GM18870 (cell line): Measurements from ENCODE around the gene C8G.

Source experiments
- ATAC-seq: cut with Tn5 transposase; IDR thresholded peaks from one replicate; pipeline ENCODE4 v1.9.1; 2021; ENCODE audit warnings: moderate library complexity; ENCODE audit not compliant: unreplicated experiment

The C8G gene

DNA sequence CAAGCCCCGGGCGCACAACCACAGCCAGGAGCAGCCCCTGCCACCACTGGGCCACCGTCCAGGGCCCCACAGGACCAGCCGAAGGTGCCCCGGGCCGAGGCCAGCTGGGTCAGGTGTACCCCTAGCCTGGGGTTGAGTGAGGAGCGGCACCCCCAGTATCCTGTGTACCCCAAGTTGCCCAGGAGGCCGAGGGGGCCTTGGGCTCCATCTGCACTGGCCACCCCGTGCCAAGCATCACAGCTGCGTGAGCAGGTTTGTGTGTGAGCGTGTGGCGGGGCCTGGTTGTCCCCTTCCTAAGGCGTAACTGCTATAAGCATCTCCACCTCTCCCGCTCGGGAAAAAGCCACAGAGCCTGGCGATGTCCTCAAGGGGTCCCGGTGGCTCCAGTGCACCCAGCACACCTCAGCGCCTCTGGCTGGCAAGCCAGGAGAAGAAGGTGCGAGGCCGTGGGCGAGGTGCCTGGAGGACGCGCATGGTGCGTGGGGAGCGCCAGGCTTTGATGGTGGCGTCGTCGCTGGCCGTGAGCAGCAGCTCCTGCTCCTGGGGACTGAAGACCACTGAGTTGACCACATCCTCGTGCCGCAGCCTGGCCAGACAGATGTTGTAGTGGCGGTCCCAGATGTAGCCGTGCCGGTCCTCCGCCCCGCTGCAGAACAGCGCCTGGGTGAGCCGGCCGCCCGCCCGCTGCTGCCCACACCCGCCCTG is 4.4 kb upstream of the C8G start:
- no peak for ATAC-seq

DNA sequence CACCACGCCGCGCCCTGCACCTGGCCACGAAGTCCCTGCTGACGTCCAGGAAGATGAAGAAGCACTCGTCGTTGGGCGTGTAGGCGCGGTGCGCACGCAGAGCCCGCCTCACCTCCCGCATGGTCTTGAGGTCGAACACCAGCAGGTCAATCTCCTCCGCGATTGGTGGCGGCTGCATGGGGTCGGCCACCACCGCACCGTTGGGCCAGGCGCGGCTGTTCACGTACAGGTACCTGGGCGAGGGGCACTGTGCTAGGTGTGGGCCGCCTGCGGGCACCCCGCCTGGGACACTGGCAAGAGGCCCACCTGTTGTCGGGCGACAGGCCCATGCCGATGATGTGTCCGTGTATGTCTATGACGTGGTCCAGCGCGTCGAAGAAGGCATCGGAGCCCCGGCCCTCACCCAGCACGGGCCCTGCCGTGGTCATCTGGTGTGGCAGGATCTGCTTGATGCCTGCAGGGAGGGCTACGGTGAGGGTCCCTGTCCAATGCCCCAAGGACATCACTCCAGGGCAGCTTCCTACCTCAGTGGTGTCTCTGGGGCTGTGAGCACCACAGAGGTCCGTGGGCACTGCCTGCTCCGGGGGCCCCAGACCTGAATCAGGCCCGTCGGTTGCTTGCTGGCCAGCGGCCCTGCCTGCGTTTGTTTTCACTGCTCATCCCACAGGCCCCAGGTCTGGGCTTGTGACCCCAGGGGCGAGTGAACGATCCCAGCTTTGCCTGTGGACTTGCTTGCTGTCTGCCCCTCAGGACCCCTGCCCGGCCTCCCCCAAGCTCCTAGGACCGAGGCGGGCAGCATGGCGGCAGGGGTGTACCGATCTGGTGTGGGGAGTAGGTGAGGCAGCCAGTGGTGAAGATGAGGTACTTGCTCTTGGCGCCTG is 3.6 kb upstream of the C8G start:
- ATAC-seq: no peak

DNA sequence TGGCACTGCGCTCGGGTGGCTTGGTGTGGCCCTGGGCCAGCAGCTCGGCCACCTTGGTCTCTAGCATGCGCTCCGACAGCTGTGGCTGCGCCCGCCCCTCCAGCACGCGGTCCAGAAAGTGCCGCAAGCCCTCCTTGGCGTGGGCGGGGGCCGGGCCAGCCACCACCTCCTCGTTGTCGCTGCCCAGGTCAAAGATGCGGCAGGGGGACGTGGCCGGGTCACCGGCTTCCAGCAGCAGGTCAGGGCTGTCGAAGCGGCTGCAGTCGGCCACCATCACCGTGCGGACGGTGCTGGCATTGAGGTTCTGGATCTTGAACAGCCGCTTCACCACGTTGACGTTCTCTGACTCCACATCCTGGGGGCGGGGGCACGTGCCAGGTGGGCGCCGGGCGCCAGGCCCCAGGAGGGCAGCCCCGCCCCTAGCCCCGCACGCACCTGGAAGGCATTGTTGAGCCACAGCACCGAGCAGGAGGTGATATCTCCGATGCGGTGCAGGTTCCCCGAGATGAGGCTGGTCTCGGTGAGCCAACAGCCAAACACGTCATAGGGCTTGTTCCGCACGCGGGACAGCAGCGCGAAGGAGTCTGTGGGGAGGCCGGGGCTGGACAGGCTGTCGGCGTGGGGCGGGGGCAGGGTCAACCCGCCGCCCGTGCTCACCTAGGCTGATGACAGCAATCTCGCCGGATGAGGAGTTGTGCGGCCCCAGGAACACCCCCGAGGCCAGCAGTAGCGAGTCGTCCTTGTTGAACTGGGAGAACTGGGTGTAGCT is 2.7 kb upstream of the C8G start:
- ATAC-seq: no peak

DNA sequence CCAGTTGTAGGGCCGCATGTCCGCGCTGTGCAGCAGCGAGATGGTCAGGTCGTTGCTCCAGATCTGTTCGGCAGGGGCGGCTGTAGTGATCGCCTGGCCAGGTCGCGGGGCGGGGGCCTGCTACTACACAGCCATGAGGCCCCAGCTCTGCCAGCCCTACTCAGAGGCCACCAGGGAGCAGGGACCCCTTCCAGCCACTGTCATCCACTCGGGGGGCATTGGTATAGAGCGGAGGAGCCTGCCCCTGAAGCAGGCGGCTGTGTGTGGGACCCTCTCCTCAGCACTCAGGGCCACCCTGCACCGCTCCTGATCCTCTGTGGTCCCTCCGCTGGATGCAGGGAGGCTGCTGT is 2.2 kb upstream of the C8G start:
- no peak for ATAC-seq

DNA sequence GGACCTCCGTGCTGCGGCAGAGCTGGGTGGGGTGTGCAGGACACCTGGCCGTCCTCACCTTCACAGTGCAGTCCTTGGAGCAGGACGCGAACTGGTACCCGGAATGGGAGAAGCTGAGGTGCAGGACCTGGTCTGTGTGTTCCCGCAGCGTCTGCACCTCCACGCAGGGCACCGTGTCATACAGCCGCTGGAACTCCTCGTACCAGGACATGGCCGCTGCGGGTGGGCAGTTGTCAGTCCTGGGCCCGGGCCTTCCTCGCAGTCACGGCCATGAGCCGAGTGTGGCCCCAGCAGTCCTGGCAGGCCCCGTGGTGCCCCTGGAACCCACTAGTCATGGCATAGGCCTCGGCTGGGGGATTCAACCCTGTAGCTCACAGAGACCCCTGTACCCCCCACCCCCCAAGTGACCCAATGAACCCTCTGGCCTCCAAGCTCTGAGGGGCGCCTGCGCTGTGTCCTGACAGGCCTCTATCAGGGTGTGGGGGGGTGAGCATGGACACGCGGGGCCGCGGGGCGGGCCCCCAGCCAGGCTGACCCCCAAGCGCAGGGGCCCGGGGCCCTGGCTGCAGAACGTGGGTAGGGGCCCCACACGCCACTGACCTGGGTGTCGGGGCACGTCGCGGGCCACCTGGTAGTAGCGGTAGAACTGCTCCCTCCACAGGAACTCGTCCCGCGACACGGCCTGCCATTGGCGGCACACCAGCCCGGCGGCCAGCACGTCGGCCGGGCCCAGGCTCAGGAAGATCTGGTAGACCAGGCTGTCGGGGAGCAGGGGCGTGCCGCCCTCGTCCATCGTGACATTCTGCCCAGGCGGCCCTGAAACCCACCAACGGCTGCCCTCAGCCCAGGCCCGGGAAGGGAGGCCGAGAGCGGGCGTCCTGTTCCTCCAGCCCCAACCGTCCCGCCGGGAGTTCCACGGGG is 1.5 kb upstream of the C8G start:
- peak; percentile 4 for ATAC-seq

DNA sequence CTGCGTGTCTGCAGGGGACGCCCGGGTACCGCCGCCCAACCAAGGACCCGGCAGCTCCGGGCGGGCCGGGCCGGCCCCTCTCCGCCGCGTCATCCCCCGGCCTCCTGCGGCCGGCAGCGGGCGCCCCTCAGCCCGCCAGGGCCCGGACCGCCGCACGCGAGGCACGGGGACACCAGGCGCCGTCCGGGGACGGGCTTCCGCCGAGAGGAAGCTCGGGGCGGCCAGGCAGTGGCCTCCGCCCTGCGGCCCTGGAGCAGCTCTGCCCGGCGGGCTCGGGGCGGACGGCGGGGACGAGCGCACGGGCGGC is 878 bp upstream of the C8G start:
- ATAC-seq: peak; percentile 12

DNA sequence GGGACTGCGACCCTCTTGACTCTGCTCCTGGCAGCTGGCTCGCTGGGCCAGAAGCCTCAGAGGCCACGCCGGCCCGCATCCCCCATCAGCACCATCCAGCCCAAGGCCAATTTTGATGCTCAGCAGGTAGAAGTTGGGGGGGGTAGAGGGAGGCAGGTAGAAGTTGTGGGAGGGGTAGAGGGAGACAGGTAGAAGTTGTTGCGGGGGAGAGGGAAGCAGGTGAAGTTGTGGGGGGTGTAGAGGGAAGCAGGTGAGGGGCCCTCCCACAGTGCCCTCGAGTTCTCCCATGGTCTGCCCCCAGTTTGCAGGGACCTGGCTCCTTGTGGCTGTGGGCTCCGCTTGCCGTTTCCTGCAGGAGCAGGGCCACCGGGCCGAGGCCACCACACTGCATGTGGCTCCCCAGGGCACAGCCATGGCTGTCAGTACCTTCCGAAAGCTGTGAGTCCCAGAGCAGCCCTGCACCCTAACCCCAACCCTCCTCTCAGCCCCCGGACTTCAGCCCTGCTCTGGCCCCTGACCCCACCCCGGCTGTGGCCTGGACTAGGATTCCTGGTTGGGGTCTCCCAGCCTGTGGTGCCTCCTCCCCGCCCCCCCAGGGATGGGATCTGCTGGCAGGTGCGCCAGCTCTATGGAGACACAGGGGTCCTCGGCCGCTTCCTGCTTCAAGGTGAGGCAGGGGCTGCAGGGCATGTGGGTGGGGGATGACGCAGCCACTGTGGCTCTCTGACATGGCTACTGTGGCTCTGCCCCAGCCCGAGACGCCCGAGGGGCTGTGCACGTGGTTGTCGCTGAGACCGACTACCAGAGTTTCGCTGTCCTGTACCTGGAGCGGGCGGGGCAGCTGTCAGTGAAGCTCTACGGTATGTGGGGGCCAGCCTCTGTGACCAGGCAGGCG is 537 bp downstream of the C8G start:
- no peak for ATAC-seq

DNA sequence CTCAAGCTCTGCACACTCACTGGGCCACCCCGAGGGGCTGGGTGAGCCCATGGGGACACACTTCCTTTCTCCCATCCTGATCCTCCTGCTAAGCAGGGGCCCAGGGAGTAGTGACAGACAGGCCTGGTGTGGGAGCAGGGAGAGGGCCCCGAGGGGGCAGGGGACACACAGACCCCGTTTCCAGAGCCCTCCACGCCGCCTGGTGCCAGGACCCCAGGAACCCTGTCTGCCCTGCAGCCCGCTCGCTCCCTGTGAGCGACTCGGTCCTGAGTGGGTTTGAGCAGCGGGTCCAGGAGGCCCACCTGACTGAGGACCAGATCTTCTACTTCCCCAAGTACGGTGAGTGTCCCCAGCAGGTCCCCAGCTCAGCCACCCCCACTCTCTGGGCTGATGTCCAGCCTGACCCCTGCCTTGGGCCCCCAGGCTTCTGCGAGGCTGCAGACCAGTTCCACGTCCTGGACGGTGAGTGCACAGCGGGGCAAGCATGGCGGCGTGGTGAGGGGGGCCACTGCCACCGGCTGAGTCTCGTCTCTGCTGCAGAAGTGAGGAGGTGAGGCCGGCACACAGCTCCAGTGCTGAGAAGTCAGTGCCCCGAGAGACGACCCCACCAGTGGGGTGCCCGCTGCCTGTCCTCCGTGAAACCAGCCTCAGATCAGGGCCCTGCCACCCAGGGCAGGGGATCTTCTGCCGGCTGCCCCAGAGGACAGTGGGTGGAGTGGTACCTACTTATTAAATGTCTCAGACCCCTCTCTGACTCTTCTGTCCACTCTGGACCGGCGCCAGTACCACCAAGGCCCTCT is 1.4 kb downstream of the C8G start:
- ATAC-seq: no peak

DNA sequence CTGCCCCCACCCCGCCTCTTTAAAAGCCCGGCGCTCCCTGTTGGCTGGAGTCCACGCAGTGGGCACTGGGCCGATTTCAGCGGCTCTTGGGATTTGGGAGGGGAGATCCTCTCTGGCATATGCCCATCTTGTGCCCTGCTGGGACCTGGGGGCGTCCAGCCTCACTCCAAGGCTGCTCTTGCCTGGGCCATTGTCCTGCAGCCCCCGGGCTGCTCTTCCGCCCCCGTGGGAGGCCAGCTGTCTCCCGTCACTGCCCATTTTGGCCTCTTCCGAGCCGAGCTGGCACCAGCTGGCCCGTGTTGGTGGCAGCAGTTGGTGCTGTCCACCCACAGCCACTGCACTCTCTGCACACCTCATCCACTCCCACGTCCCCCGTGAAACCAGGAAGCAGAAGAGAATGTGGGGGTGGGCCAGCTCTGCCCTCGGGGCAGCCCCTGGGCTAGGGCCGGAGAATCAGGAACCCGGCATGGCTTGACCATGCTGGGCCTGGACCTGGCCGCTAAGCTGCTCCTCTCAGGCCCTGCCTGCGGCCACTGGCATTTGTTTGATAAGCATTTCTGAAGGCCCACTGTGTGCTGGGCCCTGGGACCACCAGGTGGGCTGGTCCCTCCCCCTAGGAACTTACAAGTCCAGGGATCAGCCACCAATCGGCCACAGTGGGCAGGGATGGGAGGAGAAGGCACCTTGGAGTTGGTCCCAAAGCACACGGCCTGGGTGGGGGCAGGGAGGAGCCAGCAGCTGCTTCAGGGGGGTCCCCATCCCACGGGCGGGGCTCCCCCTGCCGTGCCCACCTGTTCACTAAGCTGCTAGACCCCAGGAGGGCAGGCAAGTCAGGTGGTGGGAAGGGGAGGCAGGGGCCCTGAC is 2.2 kb downstream of the C8G start:
- ATAC-seq: no peak

DNA sequence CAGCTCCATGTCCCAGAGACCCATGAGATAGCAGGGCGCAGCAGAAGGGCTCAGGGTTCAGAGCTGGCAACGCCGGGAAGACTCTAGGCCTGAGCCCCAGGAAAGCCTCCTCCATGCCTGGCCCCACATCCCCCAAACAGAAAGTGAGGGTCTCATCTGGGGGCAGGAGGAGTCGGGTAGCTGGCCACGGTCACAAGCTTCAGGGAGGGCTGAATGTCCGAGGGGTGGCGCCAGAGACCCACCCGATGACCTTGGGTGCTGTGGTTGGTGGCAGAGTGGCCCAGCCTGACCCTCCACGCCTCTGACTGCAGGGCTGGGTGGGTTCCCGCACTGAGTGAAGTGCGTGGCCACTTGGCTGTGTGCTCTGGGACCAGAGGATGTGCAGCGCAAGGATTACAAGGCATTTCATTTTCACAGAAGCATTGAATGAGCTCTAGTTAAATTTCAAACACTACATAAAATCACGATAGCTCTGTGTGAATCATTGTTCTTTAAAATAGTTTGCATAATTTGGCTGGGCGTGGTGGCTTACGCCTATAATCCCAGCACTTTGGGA is 3.0 kb downstream of the C8G start:
- ATAC-seq: no peak

DNA sequence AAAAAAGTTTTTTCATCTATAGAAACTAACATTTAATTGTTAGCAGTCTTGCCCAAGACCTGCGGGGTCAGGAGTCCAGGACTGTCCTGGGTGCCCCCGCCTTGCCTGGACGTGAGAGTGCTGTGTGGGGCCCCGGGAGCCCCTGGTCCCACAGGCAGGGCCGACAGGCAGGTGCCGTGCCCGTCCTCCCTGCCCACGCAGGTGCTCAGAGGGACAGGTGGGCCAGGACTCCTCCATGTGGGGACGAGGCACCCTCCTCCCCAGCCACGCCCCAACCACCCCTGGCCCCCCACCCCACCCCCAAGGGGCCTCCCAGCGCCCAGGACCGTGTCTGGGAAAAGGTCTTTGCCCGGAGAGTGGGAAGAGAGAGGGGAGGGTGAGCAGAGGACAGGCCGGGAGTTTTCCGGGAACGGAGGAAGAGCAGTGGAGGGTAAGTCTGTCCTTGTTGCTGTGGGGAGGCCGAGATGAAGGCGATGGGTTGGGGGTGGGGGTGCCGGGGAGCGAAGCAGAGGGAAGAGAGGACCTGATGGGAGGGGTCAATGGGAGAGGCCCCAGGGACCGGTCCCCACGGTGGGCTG is 4.3 kb downstream of the C8G start:
- no peak for ATAC-seq

DNA sequence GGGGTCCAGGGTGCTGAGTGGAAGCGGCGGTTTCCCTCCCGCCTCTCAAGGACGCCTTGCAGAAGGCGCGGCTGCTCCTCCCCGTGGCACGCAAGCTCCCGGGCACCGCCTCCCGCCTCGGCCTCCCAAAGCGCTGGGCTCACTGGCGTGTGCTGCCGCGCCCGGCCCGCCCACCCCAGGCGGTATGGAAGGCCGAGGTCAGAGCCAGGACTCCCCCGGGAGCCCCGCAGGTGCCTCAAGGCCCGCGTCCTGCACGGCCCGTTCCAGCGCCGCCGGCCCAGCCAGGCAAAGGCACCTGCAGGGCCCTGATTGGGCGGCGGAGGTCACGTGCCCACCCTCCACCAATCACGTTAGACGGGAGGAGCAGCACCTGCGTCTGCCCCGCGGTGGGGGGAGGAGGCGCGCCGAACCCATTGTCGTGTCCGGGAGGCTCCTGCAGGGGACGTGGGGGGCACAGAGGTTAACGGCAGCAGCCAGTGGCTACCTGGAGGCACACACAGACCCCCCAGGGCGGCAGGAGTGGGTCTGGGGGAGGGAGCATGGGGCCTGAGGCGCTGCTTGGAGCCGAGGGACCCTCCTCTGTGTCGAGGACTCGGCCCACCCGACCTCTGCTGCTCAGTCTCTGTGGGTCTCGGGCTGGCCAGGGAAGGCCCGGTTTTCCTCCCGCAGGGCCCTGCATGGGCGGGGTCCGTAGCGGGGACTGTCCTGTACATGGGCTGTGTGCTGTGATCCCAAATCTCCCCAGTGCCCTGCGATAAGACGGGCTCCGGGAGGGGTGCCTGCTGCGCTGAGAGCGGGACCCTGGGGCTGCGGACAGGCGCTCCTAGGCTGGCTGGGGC is 5.0 kb downstream of the C8G start:
- peak; percentile 61 for ATAC-seq

DNA sequence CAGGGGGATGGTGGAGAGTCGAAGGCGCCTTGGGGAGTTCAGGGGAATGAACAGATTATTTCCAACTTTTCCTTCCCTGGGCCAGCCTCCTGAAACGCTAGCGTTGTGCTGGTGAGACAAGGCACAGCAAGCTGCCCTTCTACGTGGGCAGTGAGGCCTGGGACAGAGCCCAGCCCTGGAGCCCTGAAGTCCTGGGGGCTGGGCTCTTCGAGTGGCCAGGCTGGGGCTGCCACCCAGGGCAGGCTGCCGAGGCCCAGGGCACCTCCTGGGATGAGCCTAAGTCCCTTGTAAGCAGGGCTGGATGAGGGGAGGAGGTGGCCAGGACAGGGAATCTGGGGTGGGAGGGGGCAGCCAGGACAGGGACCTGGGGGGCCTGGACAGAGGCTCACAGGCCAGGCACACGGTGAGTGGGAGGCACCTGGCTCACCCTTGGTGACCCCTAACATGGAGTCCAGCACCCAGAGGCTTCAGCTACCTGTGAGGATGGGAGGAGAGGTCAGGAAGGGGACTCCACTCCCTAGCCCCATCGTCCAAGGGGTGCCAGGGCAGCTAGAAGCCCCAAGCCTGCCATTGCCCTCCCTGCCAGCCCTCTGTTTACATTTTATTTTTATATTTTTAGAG is 5.7 kb downstream of the C8G start:
- no peak for ATAC-seq

DNA sequence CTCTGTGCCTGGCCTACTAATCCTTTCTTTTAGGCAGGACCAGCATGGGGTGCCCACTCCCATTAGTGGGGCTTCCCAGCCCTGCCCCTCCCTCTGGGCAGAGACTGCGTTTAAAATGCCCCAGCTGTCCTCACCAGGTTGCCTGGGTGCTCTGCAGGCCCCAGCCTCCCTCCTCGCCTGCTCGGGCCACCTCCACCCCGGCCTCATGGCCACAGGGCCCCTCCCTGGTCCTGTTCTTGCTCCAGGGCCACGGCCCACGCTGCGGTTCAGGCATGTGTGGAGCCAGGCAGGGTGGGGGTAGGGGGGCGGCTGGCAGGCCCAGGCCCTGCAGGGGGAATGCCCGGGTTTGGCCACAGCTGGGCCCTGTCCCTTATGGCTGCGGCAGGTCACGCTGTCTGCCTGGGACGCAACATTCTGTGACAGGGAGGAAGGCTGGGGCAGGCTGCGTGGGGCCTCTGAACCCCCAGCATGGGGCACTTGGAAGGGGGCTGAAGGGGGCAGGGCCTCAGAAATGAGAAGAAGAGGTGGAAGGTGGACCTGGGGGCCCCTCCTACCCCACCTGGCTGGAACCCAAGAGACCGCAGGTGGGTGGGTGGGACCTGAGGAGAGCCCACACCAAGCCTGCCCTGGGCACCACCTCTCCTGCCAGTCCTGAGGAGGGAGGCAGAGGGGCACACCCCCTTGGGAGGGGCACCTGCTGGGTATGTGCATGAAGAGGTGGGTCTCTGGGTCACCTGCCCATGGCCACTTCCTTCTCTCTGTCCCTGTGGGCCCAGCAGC is 6.7 kb downstream of the C8G start, which contains the start of gene LCN12:
Gene LCN12, plus strand, starts transcription at position 733 of the 780 bp plus-strand sequence. CDS start 55 bp downstream, outside the sequence.
- ATAC-seq: no peak

DNA sequence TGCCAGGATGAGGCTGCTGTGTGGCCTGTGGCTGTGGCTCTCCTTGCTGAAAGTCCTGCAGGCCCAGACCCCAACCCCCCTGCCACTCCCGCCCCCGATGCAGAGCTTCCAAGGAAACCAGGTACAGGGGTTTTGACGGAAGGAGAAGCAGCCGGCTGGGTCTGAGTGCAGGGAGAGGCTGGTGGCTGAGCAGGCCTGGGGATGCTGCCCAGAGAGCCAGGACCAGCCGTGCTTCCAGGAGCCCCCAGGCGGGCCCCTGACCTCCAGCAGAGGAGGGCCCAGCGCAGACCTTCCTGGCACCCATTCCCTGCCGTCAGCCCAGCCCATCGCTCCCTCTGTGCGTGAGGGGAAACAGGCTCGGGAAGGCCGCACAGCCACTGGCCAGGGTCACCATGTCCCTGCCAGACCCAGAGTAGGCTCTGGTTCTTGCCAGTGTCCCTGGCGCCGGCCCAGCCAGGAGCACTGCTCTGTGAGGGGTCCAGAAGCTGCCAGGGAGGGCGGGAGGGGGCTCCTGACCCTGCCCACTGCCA is 7.3 kb downstream of the C8G start:
- ATAC-seq: no peak
